ENCODE data around the gene MRPS10.
A peak's percentile ranks its signal among the peaks of the same experiment; 100 is the strongest.
"Not testable (repeated sequence)": the region's sequence is repeated elsewhere in the genome, so short reads cannot be mapped to it uniquely, and the experiment has no call there.

The MRPS10 gene

DNA sequence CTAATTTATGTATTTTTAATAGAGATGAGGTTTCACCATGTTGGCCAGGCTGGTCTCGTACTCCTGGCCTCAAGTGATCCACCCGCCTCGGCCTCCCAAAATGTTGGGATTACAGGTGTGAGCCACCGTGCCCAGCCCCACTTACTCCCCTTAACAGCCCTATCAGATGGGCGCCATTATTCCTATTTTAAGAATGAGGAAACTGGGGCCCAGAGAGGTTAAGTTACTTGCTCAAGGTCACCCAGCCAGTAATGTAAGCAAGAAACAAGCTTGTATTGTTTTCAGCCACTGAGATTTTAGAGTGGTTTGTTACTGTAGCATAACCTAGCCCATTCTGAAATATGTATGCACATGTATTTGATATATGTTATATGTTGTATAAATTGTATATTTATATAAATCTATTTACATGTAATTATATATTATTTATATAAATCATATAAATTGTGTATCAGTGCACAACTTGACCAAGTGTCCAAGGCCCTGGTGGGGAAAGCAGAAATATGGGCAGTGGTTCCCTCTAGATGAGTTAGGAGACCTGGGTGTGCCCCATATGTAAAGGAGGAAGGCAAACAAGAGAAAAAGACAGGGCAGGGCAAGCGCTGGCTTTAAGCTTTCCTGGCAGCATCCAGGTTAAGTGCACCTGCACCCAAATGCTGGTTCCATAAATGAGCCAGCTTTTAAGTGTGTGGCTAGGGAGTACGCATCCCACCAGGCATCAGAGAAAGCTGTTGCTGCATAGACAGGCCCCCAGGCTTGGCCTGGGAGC lies 45.7 kb downstream of the MRPS10 start:
- DNase-seq, result no peak

GRCh38 chr6:42169780-42170179 lies 47.9 kb downstream of the MRPS10 start:
- not testable (repeated sequence) for DNase-seq

DNA sequence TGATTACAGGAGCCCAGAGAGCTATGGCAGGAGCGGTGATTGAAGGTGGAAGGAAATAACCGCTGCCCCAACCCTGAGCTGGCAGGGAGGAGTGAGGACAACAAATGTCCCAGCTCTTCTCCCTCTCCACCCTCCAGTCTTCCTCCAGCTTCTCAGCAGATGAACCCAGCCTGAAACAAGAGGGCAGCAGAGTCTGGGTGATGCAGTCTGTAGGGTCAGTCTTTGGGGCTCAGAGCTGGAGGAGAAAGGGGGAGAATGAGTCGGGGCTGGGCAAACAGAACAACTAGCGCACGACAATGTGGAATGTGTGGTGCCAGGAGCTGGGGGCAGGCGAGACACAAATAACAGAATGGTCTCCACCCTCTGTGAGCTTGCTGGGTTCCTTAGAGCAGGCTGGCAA lies 49.0 kb downstream of the MRPS10 start:
- no peak for DNase-seq

GRCh38 chr6:42166444-42167141 lies 51.1 kb downstream of the MRPS10 start:
- DNase-seq, result peak; percentile 40

GRCh38 chr6:42165016-42165415 lies 52.6 kb downstream of the MRPS10 start:
- DNase-seq, result no peak

DNA sequence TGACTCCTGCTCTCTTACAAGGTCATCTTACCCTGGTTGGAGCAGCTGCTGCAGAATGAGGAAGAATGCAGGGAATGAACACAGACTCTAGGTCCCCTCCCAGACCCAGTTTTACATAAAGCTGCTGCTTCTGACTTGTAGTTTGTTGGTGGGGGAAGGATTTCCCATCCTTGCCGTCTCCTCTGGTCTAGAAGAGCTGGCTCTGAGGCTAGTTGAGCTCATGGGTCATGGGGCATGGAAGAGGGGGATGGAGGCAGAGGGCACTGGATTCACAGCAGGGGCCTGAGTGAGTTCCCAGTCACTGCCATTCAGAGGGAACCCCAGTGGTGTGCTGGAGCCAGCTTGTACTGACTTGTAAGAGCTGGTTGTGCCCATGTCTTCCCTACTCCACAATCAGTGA lies 53.7 kb downstream of the MRPS10 start:
- no peak for DNase-seq

- DNase-seq, result no peak
Measured at GRCh38 chr6:42162812-42163211, 54.8 kb downstream of the MRPS10 start.

GRCh38 chr6:42162384-42162783 lies 55.3 kb downstream of the MRPS10 start:
- no peak for DNase-seq

DNA sequence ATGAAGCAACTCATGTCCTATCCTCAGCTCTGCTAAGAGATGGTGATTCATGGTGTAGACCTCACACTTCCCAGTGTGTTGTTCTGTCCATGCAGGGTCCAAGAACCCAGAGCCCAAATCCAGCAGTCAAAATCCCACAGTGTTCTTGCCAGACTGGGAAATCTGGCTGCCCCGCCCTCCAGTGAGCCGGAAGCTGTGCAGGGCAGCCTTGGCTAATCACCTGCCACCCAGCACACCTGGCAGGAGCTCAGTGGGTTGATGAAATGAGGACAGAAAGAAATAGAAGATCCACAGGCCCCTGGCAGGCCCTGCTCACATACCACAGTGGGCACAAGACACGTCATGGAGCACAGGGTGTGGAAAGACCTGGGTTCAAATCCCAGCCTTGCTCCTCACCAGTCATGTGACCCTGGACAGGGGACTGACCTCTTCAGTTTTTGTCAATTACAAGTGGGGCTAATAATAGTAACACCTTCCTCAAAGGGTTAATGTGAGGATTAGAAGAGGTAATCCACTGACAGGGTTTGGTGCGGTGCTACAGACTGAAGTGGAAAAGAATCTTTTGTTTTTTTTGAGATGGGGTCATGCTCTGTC lies 58.1 kb downstream of the MRPS10 start:
- DNase-seq, result no peak

- DNase-seq, result no peak
Measured at GRCh38 chr6:42158631-42159030, 59.0 kb downstream of the MRPS10 start.

GRCh38 chr6:42158011-42158410 lies 59.6 kb downstream of the MRPS10 start:
- no peak for DNase-seq
